Naive thymus-derived CD8-positive, alpha-beta T cell (primary cell): ENCODE measurements around the gene FUT9. TPM values are rescaled to one million over a fixed set of nuclear protein-coding genes. Genes with fewer than 3 reads are reported as not detected.

Experiments used
- ATAC-seq, 2 donors: fragments of 150-1000 bp; cut with Tn5 transposase in 1 of 2; sonication (Bioruptor Pico), chemical (Tn5 transposase) in 1 of 2; 1 replicate in 1 of 2; 2 replicates in 1 of 2; pipeline ENCODE4 v1.10.0; 2021; ENCODE audit warnings: mild to moderate bottlenecking in 2 of 2, moderate library complexity in 2 of 2
- POLR2A ChIA-PET: fragments of 350-600 bp; sonication (Branson Sonifier 250); formaldehyde crosslinking; loops from one replicate; lab custom pipeline; 2021; ENCODE audit warnings: antibody characterized with exemption; lab: Charles Lee
- DNase-seq, 10 donors: peaks; one replicate each; pipeline versions ENCODE4 v3.0.0 to v3.0.0-alpha.2; 2020 to 2022
- H3K27ac Mint-ChIP-seq, 10 donors: one replicate each; pipeline ENCODE4 v1.8.0; 2020 to 2022; ENCODE audit warnings: mild to moderate bottlenecking in 10 of 10, mixed read lengths in 10 of 10, moderate library complexity in 4 of 10, inconsistent platforms in 1 of 10
- H3K27me3 Mint-ChIP-seq, 5 donors: one replicate each; pipeline ENCODE4 v1.8.0; 2021 to 2022; ENCODE audit warnings: mixed read lengths in 5 of 5
- H3K36me3 Mint-ChIP-seq, 3 donors: one replicate each; pipeline ENCODE4 v1.8.0; 2020 to 2022; ENCODE audit warnings: mixed read lengths in 3 of 3, mild to moderate bottlenecking in 2 of 3, inconsistent platforms in 1 of 3
- H3K4me1 Mint-ChIP-seq, 4 donors: one replicate each; pipeline ENCODE4 v1.8.0; 2021 to 2022; ENCODE audit warnings: mixed read lengths in 4 of 4
- H3K4me3 Mint-ChIP-seq, 10 donors: one replicate each; pipeline ENCODE4 v1.8.0; 2020 to 2022; ENCODE audit warnings: mild to moderate bottlenecking in 10 of 10, mixed read lengths in 10 of 10, moderate library complexity in 6 of 10, inconsistent platforms in 1 of 10
- H3K9me3 Mint-ChIP-seq, 9 donors: one replicate each; pipeline ENCODE4 v1.8.0; 2020 to 2022; ENCODE audit warnings: mixed read lengths in 9 of 9, mild to moderate bottlenecking in 3 of 9, inconsistent platforms in 1 of 9, moderate library complexity in 1 of 9
- polyA plus RNA-seq, 3 donors: library from polyadenylated mRNA; unstranded; fragments of 300-500 nt; fragmentation: Illumina TruSeq; gene quantifications; one replicate each; pipeline ENCODE4 v1.2.3, GENCODE V29; 2021
- total RNA-seq, 8 experiments: library from RNA in 2 of 8; stranded (reverse) in 2 of 8; gene quantifications; one replicate each; pipeline ENCODE4 v1.2.3 and lab custom pipeline; 2021 to 2026

The FUT9 gene
- total and polyA plus RNA-seq, 5 experiments from 2014 or later = not detected

- POLR2A ChIA-PET = no interaction called here
- no peak for ATAC-seq
Observed at GRCh38 chr6:96014846-96015517, 792 bp upstream of the FUT9 start.

GRCh38 chr6:96016334-96017069 lies 728 bp downstream of the FUT9 start:
- H3K27ac Mint-ChIP-seq = no peak overlapping the region
- POLR2A ChIA-PET = no interaction called here

More at GRCh38 chr6:96014846-96015517, 792 bp upstream of the FUT9 start:
- Mint-ChIP-seq H3K27me3 (peaks cover 18 to 39% (median 26%) of the 10 kb centered on the region in 5 donors), H3K36me3 (peaks cover 0 to 5% (median 0%) of the 10 kb centered on the region in 3 donors), H3K4me3 (no peak overlapping the region), H3K4me1 (peaks cover 0 to 6% (median 2%) of the 10 kb centered on the region in 4 donors), H3K27ac (no peak overlapping the region), H3K9me3 (peaks cover 0 to 7% (median 0%) of the 10 kb centered on the region in 9 donors)
- DNase-seq = no peak

GRCh38 chr6:96017070-96017359 lies 1.2 kb downstream of the FUT9 start:
- POLR2A ChIA-PET = no interaction called here
- ATAC-seq = no peak
- Mint-ChIP-seq H3K4me1 (peaks cover 0 to 6% (median 2%) of the 10 kb centered on the region in 4 donors), H3K27me3 (peaks cover 18 to 39% (median 26%) of the 10 kb centered on the region in 5 donors), H3K9me3 (peaks cover 0 to 7% (median 0%) of the 10 kb centered on the region in 9 donors), H3K4me3 (no peak overlapping the region), H3K36me3 (peaks cover 0 to 5% (median 0%) of the 10 kb centered on the region in 3 donors), H3K27ac (no peak overlapping the region)
- DNase-seq = no peak

More at GRCh38 chr6:96016334-96017069, 728 bp downstream of the FUT9 start:
- Mint-ChIP-seq H3K27me3 (peaks cover 18 to 39% (median 26%) of the 10 kb centered on the region in 5 donors), H3K9me3 (peaks cover 0 to 7% (median 0%) of the 10 kb centered on the region in 9 donors), H3K4me1 (peaks cover 0 to 6% (median 2%) of the 10 kb centered on the region in 4 donors), H3K36me3 (peaks cover 0 to 5% (median 0%) of the 10 kb centered on the region in 3 donors), H3K4me3 (peak overlapping the region in 1 of 10 donors; percentile 6)
- ATAC-seq (no peak), DNase-seq (no peak)

- POLR2A ChIA-PET = no interaction called here
- H3K4me1 Mint-ChIP-seq = no peaks in the 10 kb centered on the region
- no peaks in the 10 kb centered on the region for H3K36me3 Mint-ChIP-seq
- no peak for DNase-seq
- no peaks in the 10 kb centered on the region for H3K9me3 Mint-ChIP-seq
- no peak overlapping the region for H3K4me3 Mint-ChIP-seq
- no peak for ATAC-seq
- peaks cover 0 to 9% (median 4%) of the 10 kb centered on the region in 5 donors for H3K27me3 Mint-ChIP-seq
- H3K27ac Mint-ChIP-seq = no peak overlapping the region
Observed at GRCh38 chr6:96022225-96022624, 6.5 kb downstream of the FUT9 start.

GRCh38 chr6:96032661-96033060 lies 16.9 kb downstream of the FUT9 start:
- no peak for DNase-seq

GRCh38 chr6:96051555-96051954 lies 35.8 kb downstream of the FUT9 start:
- POLR2A ChIA-PET = no interaction called here
- no peak overlapping the region for H3K4me3 Mint-ChIP-seq
- ATAC-seq (no peak), DNase-seq (no peak)
- no peaks in the 10 kb centered on the region for H3K36me3 Mint-ChIP-seq
- no peaks in the 10 kb centered on the region for H3K27me3 Mint-ChIP-seq
- peaks cover 0 to 4% (median 0%) of the 10 kb centered on the region in 9 donors for H3K9me3 Mint-ChIP-seq
- no peak overlapping the region for H3K27ac Mint-ChIP-seq
- no peaks in the 10 kb centered on the region for H3K4me1 Mint-ChIP-seq

More at GRCh38 chr6:96032661-96033060, 16.9 kb downstream of the FUT9 start:
- no peaks in the 10 kb centered on the region for H3K4me1 Mint-ChIP-seq
- no peak for ATAC-seq
- H3K36me3 Mint-ChIP-seq = no peaks in the 10 kb centered on the region
- H3K27ac Mint-ChIP-seq = no peak overlapping the region
- POLR2A ChIA-PET = no interaction called here
- H3K9me3 Mint-ChIP-seq = peaks cover 0 to 7% (median 0%) of the 10 kb centered on the region in 9 donors
- peaks cover 0 to 6% (median 1%) of the 10 kb centered on the region in 5 donors for H3K27me3 Mint-ChIP-seq
- H3K4me3 Mint-ChIP-seq = no peak overlapping the region

GRCh38 chr6:96058082-96058481 lies 42.3 kb downstream of the FUT9 start:
- no peaks in the 10 kb centered on the region for H3K36me3 Mint-ChIP-seq
- no peak overlapping the region for H3K27ac Mint-ChIP-seq
- POLR2A ChIA-PET = no interaction called here
- no peak for DNase-seq
- no peaks in the 10 kb centered on the region for H3K4me1 Mint-ChIP-seq
- ATAC-seq = no peak
- H3K27me3 Mint-ChIP-seq = no peaks in the 10 kb centered on the region
- no peak overlapping the region for H3K4me3 Mint-ChIP-seq
- H3K9me3 Mint-ChIP-seq = peaks cover 0 to 10% (median 0%) of the 10 kb centered on the region in 9 donors

GRCh38 chr6:96059586-96059985 lies 43.8 kb downstream of the FUT9 start:
- Mint-ChIP-seq H3K27me3 (no peaks in the 10 kb centered on the region), H3K36me3 (no peaks in the 10 kb centered on the region), H3K9me3 (peaks cover 0 to 11% (median 0%) of the 10 kb centered on the region in 9 donors), H3K27ac (no peak overlapping the region), H3K4me3 (no peak overlapping the region), H3K4me1 (no peaks in the 10 kb centered on the region)
- POLR2A ChIA-PET = no interaction called here
- DNase-seq = no peak
- no peak for ATAC-seq

- Mint-ChIP-seq H3K36me3 (no peaks in the 10 kb centered on the region), H3K9me3 (peaks cover 0 to 11% (median 0%) of the 10 kb centered on the region in 9 donors), H3K4me3 (no peak overlapping the region), H3K4me1 (no peaks in the 10 kb centered on the region), H3K27ac (no peak overlapping the region), H3K27me3 (no peaks in the 10 kb centered on the region)
- ATAC-seq (no peak), DNase-seq (no peak)
- POLR2A ChIA-PET = no interaction called here
Observed at GRCh38 chr6:96060249-96060648, 44.5 kb downstream of the FUT9 start.

GRCh38 chr6:96065213-96065612 lies 49.4 kb downstream of the FUT9 start:
- no peaks in the 10 kb centered on the region for H3K27me3 Mint-ChIP-seq
- no peak overlapping the region for H3K4me3 Mint-ChIP-seq
- H3K4me1 Mint-ChIP-seq = no peaks in the 10 kb centered on the region
- ATAC-seq (no peak), DNase-seq (no peak)
- no peaks in the 10 kb centered on the region for H3K36me3 Mint-ChIP-seq
- POLR2A ChIA-PET = no interaction called here
- H3K27ac Mint-ChIP-seq = no peak overlapping the region
- H3K9me3 Mint-ChIP-seq = peaks cover 0 to 11% (median 0%) of the 10 kb centered on the region in 9 donors

GRCh38 chr6:96066376-96066775 lies 50.6 kb downstream of the FUT9 start:
- DNase-seq (no peak), ATAC-seq (no peak)
- no peaks in the 10 kb centered on the region for H3K27me3 Mint-ChIP-seq
- peaks cover 0 to 11% (median 0%) of the 10 kb centered on the region in 9 donors for H3K9me3 Mint-ChIP-seq
- POLR2A ChIA-PET = no interaction called here
- no peak overlapping the region for H3K27ac Mint-ChIP-seq
- H3K4me1 Mint-ChIP-seq = no peaks in the 10 kb centered on the region
- H3K4me3 Mint-ChIP-seq = no peak overlapping the region
- no peaks in the 10 kb centered on the region for H3K36me3 Mint-ChIP-seq

- Mint-ChIP-seq H3K27me3 (no peaks in the 10 kb centered on the region), H3K36me3 (no peaks in the 10 kb centered on the region), H3K4me3 (no peak overlapping the region), H3K4me1 (no peaks in the 10 kb centered on the region), H3K9me3 (no peaks in the 10 kb centered on the region), H3K27ac (no peak overlapping the region)
- POLR2A ChIA-PET = no interaction called here
- DNase-seq (no peak), ATAC-seq (no peak)
Observed at GRCh38 chr6:96073555-96073954, 57.8 kb downstream of the FUT9 start.

GRCh38 chr6:96074006-96074405 lies 58.2 kb downstream of the FUT9 start:
- Mint-ChIP-seq H3K4me3 (no peak overlapping the region), H3K27ac (no peak overlapping the region), H3K27me3 (no peaks in the 10 kb centered on the region), H3K4me1 (no peaks in the 10 kb centered on the region), H3K36me3 (no peaks in the 10 kb centered on the region), H3K9me3 (no peaks in the 10 kb centered on the region)
- DNase-seq (no peak), ATAC-seq (no peak)
- POLR2A ChIA-PET = no interaction called here
